Measurements from ENCODE around the gene HEXIM1. TPM values are rescaled to one million over a fixed set of nuclear protein-coding genes. Genes with fewer than 3 reads are reported as not detected.

HEXIM1 gene
- total and polyA plus RNA-seq, 11 donors = 11.9 to 28.7 (median 21.6) TPM

- 83 to 92% (median 90%) methylated on average over 5 to 8 of the region's 8 CpGs for WGBS, 4 donors
- Histone ChIP-seq H3K36me3 (peaks cover 0 to 47% (median 27%) of the 10 kb centered on the region in 9 donors), H3K4me3 (no peak overlapping the region), H3K27ac (no peak overlapping the region), H3K9me3 (no peaks in the 10 kb centered on the region), H3K27me3 (no peaks in the 10 kb centered on the region), H3K4me1 (peaks cover 5 to 32% (median 19%) of the 10 kb centered on the region in 12 donors)
- intact Hi-C loops (cut with DNase I) = loop anchor here in 2 of 10 donors (10.0 kb wide), 1 partner anchor 345 kb away; no protein-coding TSS in a partner anchor
- ATAC-seq (no peak), DNase-seq (no peak)
- TF ChIP-seq POLR2A (IDR thresholded peaks at IDR 0.05) = no peak
- TF ChIP-seq, protein P1, sequence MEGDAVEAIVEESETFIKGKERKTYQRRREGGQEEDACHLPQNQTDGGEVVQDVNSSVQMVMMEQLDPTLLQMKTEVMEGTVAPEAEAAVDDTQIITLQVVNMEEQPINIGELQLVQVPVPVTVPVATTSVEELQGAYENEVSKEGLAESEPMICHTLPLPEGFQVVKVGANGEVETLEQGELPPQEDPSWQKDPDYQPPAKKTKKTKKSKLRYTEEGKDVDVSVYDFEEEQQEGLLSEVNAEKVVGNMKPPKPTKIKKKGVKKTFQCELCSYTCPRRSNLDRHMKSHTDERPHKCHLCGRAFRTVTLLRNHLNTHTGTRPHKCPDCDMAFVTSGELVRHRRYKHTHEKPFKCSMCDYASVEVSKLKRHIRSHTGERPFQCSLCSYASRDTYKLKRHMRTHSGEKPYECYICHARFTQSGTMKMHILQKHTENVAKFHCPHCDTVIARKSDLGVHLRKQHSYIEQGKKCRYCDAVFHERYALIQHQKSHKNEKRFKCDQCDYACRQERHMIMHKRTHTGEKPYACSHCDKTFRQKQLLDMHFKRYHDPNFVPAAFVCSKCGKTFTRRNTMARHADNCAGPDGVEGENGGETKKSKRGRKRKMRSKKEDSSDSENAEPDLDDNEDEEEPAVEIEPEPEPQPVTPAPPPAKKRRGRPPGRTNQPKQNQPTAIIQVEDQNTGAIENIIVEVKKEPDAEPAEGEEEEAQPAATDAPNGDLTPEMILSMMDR (IDR thresholded peaks at IDR 0.05) = no peak
These were observed 28.3 kb upstream of the HEXIM1 start for GRCh38 chr17:45119964-45120363.

- peaks cover 0 to 47% (median 27%) of the 10 kb centered on the region in 9 donors for H3K36me3 ChIP-seq
- no peak overlapping the region for H3K4me3 ChIP-seq
- H3K9me3 ChIP-seq = no peaks in the 10 kb centered on the region
- no peak overlapping the region for H3K27ac ChIP-seq
- H3K4me1 ChIP-seq = peaks cover 5 to 32% (median 19%) of the 10 kb centered on the region in 12 donors
- DNase-seq (no peak), ATAC-seq (no peak)
- intact Hi-C loops (cut with DNase I) = loop anchor here in 2 of 10 donors (10.0 kb wide), 1 partner anchor 346 kb away; no protein-coding TSS in a partner anchor
- H3K27me3 ChIP-seq = no peaks in the 10 kb centered on the region
- 69 to 90% (median 87%) methylated on average over 8 to 22 of the region's 22 CpGs for WGBS, 4 donors
- TF ChIP-seq, protein P1 (IDR thresholded peaks at IDR 0.05) = no peak
- TF ChIP-seq POLR2A (IDR thresholded peaks at IDR 0.05) = no peak
These were observed 27.7 kb upstream of the HEXIM1 start for GRCh38 chr17:45120558-45120957.

DNA sequence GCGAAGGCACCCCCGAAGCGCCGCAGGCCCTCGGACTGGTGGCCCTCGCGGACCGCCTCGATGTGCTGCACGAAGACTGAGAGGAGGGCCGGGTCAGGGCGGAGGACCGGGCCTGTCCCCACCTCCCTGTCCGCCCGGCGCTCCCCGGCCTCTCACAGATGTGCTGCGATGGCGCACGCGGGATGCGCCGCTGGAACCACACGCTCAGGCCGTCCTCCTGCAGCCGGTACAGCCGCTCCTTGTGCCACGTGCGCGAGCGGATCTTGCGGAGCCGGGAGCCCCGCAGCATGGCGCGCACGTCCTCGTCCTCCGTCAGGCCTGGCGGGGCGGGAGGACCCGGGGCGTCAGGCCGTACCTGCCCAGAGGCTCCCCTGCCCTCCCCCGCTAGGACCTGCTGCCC is 27.2 kb upstream of the HEXIM1 start:
- intact Hi-C loops (cut with DNase I) = loop anchor here in 2 of 10 donors (10.0 kb wide), 1 partner anchor 346 kb away; no protein-coding TSS in a partner anchor
- ATAC-seq (no peak), DNase-seq (no peak)
- Histone ChIP-seq H3K9me3 (no peaks in the 10 kb centered on the region), H3K36me3 (peaks cover 0 to 45% (median 27%) of the 10 kb centered on the region in 9 donors), H3K27ac (no peak overlapping the region), H3K4me3 (no peak overlapping the region), H3K4me1 (peaks cover 5 to 32% (median 19%) of the 10 kb centered on the region in 12 donors), H3K27me3 (no peaks in the 10 kb centered on the region)
- 70 to 87% (median 76%) methylated on average over 12 to 45 of the region's 45 CpGs for WGBS, 4 donors
- TF ChIP-seq, protein P1 (IDR thresholded peaks at IDR 0.05) = no peak
- TF ChIP-seq POLR2A (IDR thresholded peaks at IDR 0.05) = no peak

- H3K9me3 ChIP-seq = no peaks in the 10 kb centered on the region
- DNase-seq (no peak), ATAC-seq (no peak)
- no peaks in the 10 kb centered on the region for H3K27me3 ChIP-seq
- TF ChIP-seq, protein P1 (IDR thresholded peaks at IDR 0.05) = no peak
- TF ChIP-seq POLR2A (IDR thresholded peaks at IDR 0.05) = no peak
- WGBS, 4 donors = 90 to 97% (median 94%) methylated on average over 5 to 6 of the region's 6 CpGs
- H3K4me3 ChIP-seq = no peak overlapping the region
- intact Hi-C loops (cut with DNase I) = loop anchor here in 2 of 10 donors (10.0 kb wide), 1 partner anchor 348 kb away; no protein-coding TSS in a partner anchor
- H3K27ac ChIP-seq = peak overlapping the region in 3 of 12 donors; percentile 10 to 59 (median 27)
- H3K36me3 ChIP-seq = peaks cover 0 to 27% (median 15%) of the 10 kb centered on the region in 9 donors
- H3K4me1 ChIP-seq = peaks cover 7 to 53% (median 35%) of the 10 kb centered on the region in 12 donors
These were observed 25.1 kb upstream of the HEXIM1 start for GRCh38 chr17:45123076-45123770.

All from heart left ventricle (tissue), 16 donors.